Peyer's patch (tissue), 4 donors: ENCODE measurements around the gene HOTAIR. TPM values are rescaled to one million over a fixed set of nuclear protein-coding genes. Genes with fewer than 3 reads are reported as not detected.

Source experiments
- DNase-seq, 3 donors: peaks; one replicate each; pipeline ENCODE4 v3.0.0-alpha.2; 2017 to 2019
- H3K27ac ChIP-seq, 4 donors: fragments of 200-600 bp; sonication (generic); one replicate each; pipeline ENCODE4 v1.5.1; 2016 to 2019
- H3K27me3 ChIP-seq, 2 donors: fragments of 200-600 bp; sonication (generic); one replicate each; pipeline ENCODE4 v1.5.1; 2019
- H3K36me3 ChIP-seq, 3 donors: fragments of 200-600 bp; sonication (generic); one replicate each; pipeline ENCODE4 v1.5.1; 2016 to 2019
- H3K4me1 ChIP-seq, 4 donors: fragments of 200-600 bp; sonication (generic); one replicate each; pipeline ENCODE4 v1.5.1; 2016 to 2019
- H3K4me3 ChIP-seq, 4 donors: fragments of 200-600 bp; sonication (generic); 1 replicate in 3 of 4; 2 replicates in 1 of 4; pipeline ENCODE4 v1.5.1; 2016 to 2019; ENCODE audit warnings: mild to moderate bottlenecking in 1 of 4
- H3K9me3 ChIP-seq, 4 donors: fragments of 200-600 bp; sonication (generic); one replicate each; pipeline ENCODE4 v1.5.1; 2016 to 2019; ENCODE audit warnings: mild to moderate bottlenecking in 1 of 4
- POLR2A ChIP-seq, 2 donors: fragments of 450-650 bp; IDR thresholded peaks; one replicate each; pipeline ENCODE4 v1.5.1; 2017; ENCODE audit warnings: antibody characterized with exemption in 2 of 2, mild to moderate bottlenecking in 2 of 2, moderate library complexity in 2 of 2
- total RNA-seq, 4 donors: library from RNA; depleted of rRNA; stranded (reverse); fragments of >200 nt; gene quantifications; one replicate each; pipeline ENCODE4 v1.1.0, GENCODE V29; 2016
- TF ChIP-seq, protein P1 (sequence below), 6 experiments: fragments of 450-650 bp in 4 of 6; fragments of 200-600 bp in 2 of 6; sonication (generic) in 1 of 6; IDR thresholded peaks; one replicate each; pipeline ENCODE4 v1.5.1; 2017 to 2019; ENCODE audit warnings: antibody characterized with exemption in 6 of 6, mild to moderate bottlenecking in 3 of 6, moderate library complexity in 1 of 6

The HOTAIR gene
- total RNA-seq, 4 donors from 2014 or later, result 1.4 TPM; not detected in 3

GRCh38 chr12:53930591-53931255 is 44.0 kb downstream of the HOTAIR start:
- peaks cover 0 to 5% (median 0%) of the 10 kb centered on the region in 4 donors for H3K9me3 ChIP-seq
- no peak overlapping the region for H3K27ac ChIP-seq
- H3K36me3 ChIP-seq, result no peaks in the 10 kb centered on the region
- DNase-seq, result no peak
- no peaks in the 10 kb centered on the region for H3K4me1 ChIP-seq
- peaks cover 0 to 65% of the 10 kb centered on the region in 2 donors for H3K27me3 ChIP-seq
- TF ChIP-seq, protein P1, sequence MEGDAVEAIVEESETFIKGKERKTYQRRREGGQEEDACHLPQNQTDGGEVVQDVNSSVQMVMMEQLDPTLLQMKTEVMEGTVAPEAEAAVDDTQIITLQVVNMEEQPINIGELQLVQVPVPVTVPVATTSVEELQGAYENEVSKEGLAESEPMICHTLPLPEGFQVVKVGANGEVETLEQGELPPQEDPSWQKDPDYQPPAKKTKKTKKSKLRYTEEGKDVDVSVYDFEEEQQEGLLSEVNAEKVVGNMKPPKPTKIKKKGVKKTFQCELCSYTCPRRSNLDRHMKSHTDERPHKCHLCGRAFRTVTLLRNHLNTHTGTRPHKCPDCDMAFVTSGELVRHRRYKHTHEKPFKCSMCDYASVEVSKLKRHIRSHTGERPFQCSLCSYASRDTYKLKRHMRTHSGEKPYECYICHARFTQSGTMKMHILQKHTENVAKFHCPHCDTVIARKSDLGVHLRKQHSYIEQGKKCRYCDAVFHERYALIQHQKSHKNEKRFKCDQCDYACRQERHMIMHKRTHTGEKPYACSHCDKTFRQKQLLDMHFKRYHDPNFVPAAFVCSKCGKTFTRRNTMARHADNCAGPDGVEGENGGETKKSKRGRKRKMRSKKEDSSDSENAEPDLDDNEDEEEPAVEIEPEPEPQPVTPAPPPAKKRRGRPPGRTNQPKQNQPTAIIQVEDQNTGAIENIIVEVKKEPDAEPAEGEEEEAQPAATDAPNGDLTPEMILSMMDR (IDR thresholded peaks at IDR 0.05), result no peak
- no peak for TF ChIP-seq POLR2A (IDR thresholded peaks at IDR 0.05)
- no peak overlapping the region for H3K4me3 ChIP-seq

DNA sequence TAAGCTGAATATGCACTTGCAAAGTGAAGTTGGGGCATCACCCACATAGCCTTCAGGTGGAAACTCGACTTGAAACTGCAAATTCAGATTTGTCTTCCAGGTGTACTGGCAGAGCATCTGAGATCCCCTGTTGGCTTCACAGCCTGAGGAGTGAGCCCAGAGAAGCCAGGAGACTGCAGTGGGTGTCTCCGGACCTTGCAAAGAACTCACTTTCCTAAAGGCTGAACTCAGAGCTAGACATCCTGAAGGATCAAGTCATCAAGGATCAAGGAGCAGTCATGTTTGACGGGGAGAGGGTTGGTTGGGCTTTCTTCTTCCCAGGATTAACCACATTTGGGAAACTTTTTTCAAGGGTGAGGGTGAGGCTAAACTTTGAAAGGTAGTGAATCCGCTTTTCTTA is 45.2 kb downstream of the HOTAIR start:
- Histone ChIP-seq H3K36me3 (no peaks in the 10 kb centered on the region), H3K4me1 (no peaks in the 10 kb centered on the region), H3K27ac (no peak overlapping the region), H3K27me3 (peaks cover 0 to 62% of the 10 kb centered on the region in 2 donors), H3K9me3 (peaks cover 0 to 5% (median 0%) of the 10 kb centered on the region in 4 donors), H3K4me3 (no peak overlapping the region)
- DNase-seq, result no peak
- TF ChIP-seq, protein P1 (IDR thresholded peaks at IDR 0.05), result no peak
- TF ChIP-seq POLR2A (IDR thresholded peaks at IDR 0.05), result no peak

DNA sequence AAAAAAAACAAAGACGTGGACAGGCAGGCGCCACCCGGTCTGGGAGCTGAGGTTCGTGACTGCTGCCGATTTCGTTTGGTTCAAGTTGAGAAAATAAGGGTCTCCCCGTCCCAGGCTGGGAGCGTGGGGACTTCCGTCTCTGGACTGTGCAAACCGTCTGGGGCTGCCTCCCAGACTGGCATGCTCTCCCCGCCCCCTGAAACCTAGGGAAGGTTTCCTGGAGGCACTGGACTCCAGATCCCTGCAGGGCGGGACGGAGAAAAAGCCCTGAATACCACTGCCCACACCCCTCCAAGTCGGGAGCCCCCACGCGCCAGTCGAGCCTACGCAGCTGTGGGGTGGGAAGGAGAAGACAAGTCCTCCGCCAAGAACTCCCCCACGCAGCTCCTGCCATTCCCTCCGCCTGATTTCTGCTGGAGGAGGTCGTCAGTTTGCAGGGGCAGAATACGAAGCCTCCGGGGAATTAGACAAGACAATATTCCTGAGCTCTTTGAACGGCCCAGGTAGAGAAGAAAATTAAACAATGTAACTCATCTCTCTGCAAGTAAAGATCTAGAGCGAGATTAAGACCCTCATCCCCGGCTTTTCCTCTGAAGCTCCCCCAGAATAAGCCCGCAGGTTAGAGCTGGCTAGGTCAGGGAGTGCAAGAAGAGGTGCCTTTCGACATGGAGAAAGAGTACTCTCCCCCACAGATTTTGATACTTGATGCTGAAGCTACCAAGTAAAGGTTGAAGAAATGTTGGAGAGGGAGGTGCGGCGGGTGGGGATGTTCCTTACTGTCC is 46.5 kb downstream of the HOTAIR start:
- no peak for TF ChIP-seq POLR2A (IDR thresholded peaks at IDR 0.05)
- TF ChIP-seq, protein P1 (IDR thresholded peaks at IDR 0.05), result no peak
- no peaks in the 10 kb centered on the region for H3K36me3 ChIP-seq
- peaks cover 0 to 5% (median 0%) of the 10 kb centered on the region in 4 donors for H3K9me3 ChIP-seq
- no peak overlapping the region for H3K4me3 ChIP-seq
- no peak overlapping the region for H3K27ac ChIP-seq
- peaks cover 0 to 53% of the 10 kb centered on the region in 2 donors for H3K27me3 ChIP-seq
- DNase-seq, result no peak
- no peaks in the 10 kb centered on the region for H3K4me1 ChIP-seq

DNA sequence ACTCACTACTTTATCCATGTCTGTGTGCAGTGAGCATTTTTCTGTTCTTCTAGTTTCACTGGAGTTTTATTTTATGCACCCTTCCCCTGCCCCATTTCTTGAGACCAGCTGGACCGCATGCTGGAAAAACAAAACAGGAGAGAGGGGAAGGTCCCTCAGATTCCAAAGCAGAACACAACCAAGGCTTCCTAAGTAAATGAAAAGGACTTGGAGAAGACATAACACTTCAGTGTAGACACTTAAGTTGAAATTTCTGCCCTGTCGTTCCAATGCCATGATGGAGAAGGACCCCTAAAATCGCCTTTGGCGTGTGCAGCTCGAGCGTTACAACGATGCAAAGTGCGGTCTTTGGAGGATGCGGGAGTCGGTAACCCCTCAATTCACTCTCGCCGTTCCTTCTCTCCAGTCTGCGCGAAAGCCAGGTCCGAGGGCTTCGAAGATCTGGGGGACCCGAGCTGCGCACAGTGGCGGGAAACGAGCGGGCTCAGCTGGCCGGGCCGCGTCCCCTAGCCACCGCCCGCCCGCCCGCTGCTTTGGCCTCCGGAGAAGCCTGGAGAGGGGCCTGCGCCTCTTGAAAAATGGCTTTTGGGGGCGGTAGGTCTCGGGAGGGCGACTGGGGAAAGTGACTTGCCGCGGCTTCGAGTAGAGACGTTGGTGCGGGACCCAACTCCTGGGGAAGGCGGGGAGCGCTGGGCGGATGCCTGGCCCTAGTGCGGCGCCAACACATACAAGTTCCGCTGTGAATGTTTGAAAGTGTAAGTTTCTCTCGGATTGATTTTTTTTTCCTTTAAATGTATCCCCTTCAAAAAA is 47.3 kb downstream of the HOTAIR start:
- H3K4me1 ChIP-seq, result no peaks in the 10 kb centered on the region
- H3K4me3 ChIP-seq, result no peak overlapping the region
- H3K36me3 ChIP-seq, result no peaks in the 10 kb centered on the region
- no peak overlapping the region for H3K27ac ChIP-seq
- H3K9me3 ChIP-seq, result peaks cover 0 to 5% (median 0%) of the 10 kb centered on the region in 4 donors
- DNase-seq, result no peak
- peaks cover 0 to 51% of the 10 kb centered on the region in 2 donors for H3K27me3 ChIP-seq
- TF ChIP-seq POLR2A (IDR thresholded peaks at IDR 0.05), result no peak
- TF ChIP-seq, protein P1 (IDR thresholded peaks at IDR 0.05), result no peak

DNA sequence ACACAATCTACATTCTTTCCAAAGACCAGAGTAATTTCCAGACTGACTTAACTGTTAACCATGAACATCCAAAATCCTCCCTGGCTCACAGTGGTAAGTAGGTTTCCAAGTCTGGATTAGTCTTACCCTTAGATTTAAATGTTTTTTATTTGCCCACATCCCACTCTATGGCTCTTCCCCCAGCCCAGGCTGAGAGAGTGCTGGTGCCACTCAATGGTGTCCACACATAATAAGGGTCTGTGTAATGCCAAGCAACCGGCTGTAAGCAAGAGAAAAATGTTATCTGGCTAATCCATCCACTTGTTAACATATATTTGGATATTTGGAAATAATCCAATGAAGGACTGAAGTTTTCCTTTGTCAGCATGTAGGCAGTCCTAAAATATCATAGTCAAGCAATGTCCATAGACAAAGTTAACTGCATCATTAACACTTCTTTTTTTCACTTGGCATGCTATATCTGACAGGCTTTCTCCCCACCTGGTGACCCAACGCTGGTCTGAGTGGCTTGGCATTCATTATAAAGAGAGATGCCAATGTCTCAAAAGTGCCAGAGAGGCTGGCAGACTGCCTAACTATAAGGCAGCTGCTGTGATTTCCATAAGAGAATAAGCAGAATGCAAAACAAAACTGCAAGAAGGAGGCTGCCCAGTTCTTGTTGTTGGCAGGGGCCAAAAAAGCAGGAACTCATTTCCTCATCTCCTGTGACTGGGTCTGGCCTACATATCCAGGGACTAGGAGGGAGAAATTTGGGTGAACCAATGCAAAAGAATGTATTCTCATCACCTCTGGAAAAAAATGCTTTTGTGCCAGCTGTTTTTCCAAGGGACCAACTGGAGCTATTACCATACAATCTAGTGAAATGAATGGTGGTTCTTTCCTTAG is 50.0 kb downstream of the HOTAIR start:
- Histone ChIP-seq H3K4me3 (no peak overlapping the region), H3K36me3 (no peaks in the 10 kb centered on the region), H3K27ac (no peak overlapping the region), H3K27me3 (peaks cover 0 to 45% of the 10 kb centered on the region in 2 donors), H3K4me1 (no peaks in the 10 kb centered on the region), H3K9me3 (peaks cover 0 to 5% (median 0%) of the 10 kb centered on the region in 4 donors)
- DNase-seq, result no peak
- TF ChIP-seq POLR2A (IDR thresholded peaks at IDR 0.05), result no peak
- TF ChIP-seq, protein P1 (IDR thresholded peaks at IDR 0.05), result no peak
